ENCODE data around the gene FMNL2. TPM values are rescaled to one million over a fixed set of nuclear protein-coding genes. Genes with fewer than 3 reads are reported as not detected.

FMNL2 gene
- total RNA-seq, 1 experiment from 2014 or later: 33.6 TPM

GRCh38 chr2:152354909-152355308 lies 19.9 kb downstream of the FMNL2 start:
- H2BK120ac ChIP-seq (ENCODE audit: low read depth, low read length, poor library complexity, severe bottlenecking): no peak overlapping the region
- no peak overlapping the region for H2BK20ac ChIP-seq (ENCODE audit: low read depth, low read length, poor library complexity, severe bottlenecking)
- no peaks in the 10 kb centered on the region for H3K9me3 ChIP-seq (ENCODE audit: control insufficient read depth, low read depth, low read length)
- no peak overlapping the region for H3K18ac ChIP-seq (ENCODE audit: insufficient read length, low read depth, low read length)
- no peak overlapping the region for H3K56ac ChIP-seq (ENCODE audit: insufficient read length, low read depth, low read length)
- no peaks in the 10 kb centered on the region; the same call in 1 of the 2 replicates for H3K27me3 Mint-ChIP-seq (ENCODE audit: low read depth)
- H2AK5ac ChIP-seq (ENCODE audit: insufficient read length, low read length): no peak overlapping the region
- no peak overlapping the region for H4K8ac ChIP-seq (replicated peaks; ENCODE audit: insufficient read length, low read depth, low read length)
- peaks cover 4 to 10% (median 8%) of the 10 kb centered on the region in 3 experiments; a peak in 5 of 7 replicates for H3K36me3 Mint-ChIP-seq (ENCODE audit: insufficient read depth in 1 of 3, low read depth in 3 of 3)
- no peak overlapping the region for H3K9ac ChIP-seq (ENCODE audit: extremely low read depth, insufficient read length, low read length)
- peaks cover 4% of the 10 kb centered on the region; the same call in 1 of the 2 replicates for H3K79me2 ChIP-seq (ENCODE audit: insufficient read depth, low read length)
- no peaks in the 10 kb centered on the region for H4K20me1 ChIP-seq (ENCODE audit: control insufficient read depth, insufficient read depth, insufficient read length)
- H2BK12ac ChIP-seq (ENCODE audit: insufficient read length, low read depth, low read length): no peak overlapping the region
- H3K23ac ChIP-seq (ENCODE audit: insufficient read length, low read depth, low read length): no peak overlapping the region
- no peak overlapping the region for H3K27ac Mint-ChIP-seq
- H3K4me1 Mint-ChIP-seq: peaks cover 0 to 2% of the 10 kb centered on the region in 2 experiments; a peak in 2 of 4 replicates
- TF ChIP-seq CTCF (conservative IDR thresholded peaks at IDR 0.05): no peak
- no peak overlapping the region for H4K5ac ChIP-seq (ENCODE audit: insufficient read length, low read depth, low read length)
- no peak overlapping the region for H3K4me3 Mint-ChIP-seq
- peaks cover 0 to 2% of the 10 kb centered on the region in 2 experiments; a peak in 1 of 5 replicates for H3K9me3 Mint-ChIP-seq
- no CpG with 5 or more reads among the region's 3 CpGs for WGBS (ENCODE audit: extremely low coverage, insufficient read length, low lambda C conversion rate)
- H2BK15ac ChIP-seq (ENCODE audit: low read depth, low read length): no peak overlapping the region
- no peak overlapping the region for H3T11ph ChIP-seq (ENCODE audit: low read length)
- no peaks in the 10 kb centered on the region for H3K23me2 ChIP-seq (ENCODE audit: insufficient read length, low read depth, low read length, poor library complexity, severe bottlenecking)
- H3K27ac ChIP-seq (ENCODE audit: insufficient read length, low read depth, low read length): no peak overlapping the region
- H3K27me3 ChIP-seq (ENCODE audit: insufficient read depth, low read length): no peaks in the 10 kb centered on the region
- no peak overlapping the region for H4K91ac ChIP-seq (ENCODE audit: insufficient read length, low read depth, low read length)
- H2BK5ac ChIP-seq (ENCODE audit: insufficient read length, low read length): no peak overlapping the region
- no peak overlapping the region for H3K4me2 ChIP-seq (ENCODE audit: insufficient read depth, insufficient read length, low read length)
- no peaks in the 10 kb centered on the region for H3K4me1 ChIP-seq (ENCODE audit: insufficient read depth, low read length)
- no peak for DNase-seq
- H3K79me1 ChIP-seq (ENCODE audit: insufficient read depth, low read depth, low read length, poor library complexity, severe bottlenecking): peaks cover 5% of the 10 kb centered on the region
- no peak overlapping the region for H3K14ac ChIP-seq (ENCODE audit: insufficient read depth, low read length)
- no peak overlapping the region for H2AFZ ChIP-seq (ENCODE audit: low read length)
- H3K4ac ChIP-seq (ENCODE audit: low read depth, low read length): no peak overlapping the region

Data from H9 (cell line).